Activated naive CD8-positive, alpha-beta T cell treated with anti-CD3 and anti-CD28 coated beads for 36 hours (primary cell): ENCODE results near the gene TTBK2. TPM values are rescaled to one million over a fixed set of nuclear protein-coding genes. Genes with fewer than 3 reads are reported as not detected.

Source experiments
- DNase-seq: peaks from one replicate; pipeline ENCODE4 v3.0.0; 2021
- H3K27ac Mint-ChIP-seq: one replicate; pipeline ENCODE4 v1.8.0; 2022; ENCODE audit warnings: mild to moderate bottlenecking, moderate library complexity, mixed read lengths
- H3K27me3 Mint-ChIP-seq: one replicate; pipeline ENCODE4 v1.8.0; 2022; ENCODE audit warnings: mild to moderate bottlenecking, mixed read lengths
- H3K36me3 Mint-ChIP-seq: one replicate; pipeline ENCODE4 v1.8.0; 2021; ENCODE audit warnings: mild to moderate bottlenecking, mixed read lengths
- H3K4me1 Mint-ChIP-seq: one replicate; pipeline ENCODE4 v1.8.0; 2021; ENCODE audit warnings: mixed read lengths
- H3K4me3 Mint-ChIP-seq: one replicate; pipeline ENCODE4 v1.8.0; 2022; ENCODE audit warnings: mild to moderate bottlenecking, moderate library complexity, mixed read lengths
- H3K9me3 Mint-ChIP-seq: one replicate; pipeline ENCODE4 v1.8.0; 2022; ENCODE audit warnings: mixed read lengths
- total RNA-seq, 2 experiments: library from RNA; stranded (reverse); gene quantifications; one replicate each; pipeline ENCODE4 v1.2.3, GENCODE V29; 2021

Gene TTBK2
- total RNA-seq, 2 experiments from 2014 or later, result 6.9 to 7.9 TPM

- H3K4me3 Mint-ChIP-seq, result no peak overlapping the region
- peaks cover 6% of the 10 kb centered on the region for H3K4me1 Mint-ChIP-seq
- DNase-seq, result no peak
Observed at GRCh38 chr15:42868683-42869082, 51.9 kb downstream of the TTBK2 start.

GRCh38 chr15:42863572-42864239 lies 56.9 kb downstream of the TTBK2 start:
- H3K9me3 Mint-ChIP-seq, result no peaks in the 10 kb centered on the region
- H3K27ac Mint-ChIP-seq, result no peak overlapping the region
- H3K4me3 Mint-ChIP-seq, result no peak overlapping the region
- DNase-seq, result no peak
- H3K36me3 Mint-ChIP-seq, result peaks cover 31% of the 10 kb centered on the region
- H3K4me1 Mint-ChIP-seq, result peaks cover 5% of the 10 kb centered on the region
- no peaks in the 10 kb centered on the region for H3K27me3 Mint-ChIP-seq

More at GRCh38 chr15:42868683-42869082, 51.9 kb downstream of the TTBK2 start:
- peaks cover 12% of the 10 kb centered on the region for H3K36me3 Mint-ChIP-seq
- no peaks in the 10 kb centered on the region for H3K27me3 Mint-ChIP-seq
- no peak overlapping the region for H3K27ac Mint-ChIP-seq
- no peaks in the 10 kb centered on the region for H3K9me3 Mint-ChIP-seq

GRCh38 chr15:42858999-42859789 lies 61.4 kb downstream of the TTBK2 start:
- Mint-ChIP-seq H3K27me3 (no peaks in the 10 kb centered on the region), H3K27ac (no peak overlapping the region), H3K4me1 (peaks cover 3% of the 10 kb centered on the region), H3K4me3 (no peak overlapping the region), H3K9me3 (no peaks in the 10 kb centered on the region), H3K36me3 (peaks cover 31% of the 10 kb centered on the region)
- no peak for DNase-seq

GRCh38 chr15:42858540-42858939 lies 62.0 kb downstream of the TTBK2 start:
- DNase-seq, result no peak
- H3K36me3 Mint-ChIP-seq, result peaks cover 32% of the 10 kb centered on the region
- peaks cover 3% of the 10 kb centered on the region for H3K4me1 Mint-ChIP-seq
- H3K4me3 Mint-ChIP-seq, result no peak overlapping the region
- H3K27ac Mint-ChIP-seq, result no peak overlapping the region
- no peaks in the 10 kb centered on the region for H3K9me3 Mint-ChIP-seq
- no peaks in the 10 kb centered on the region for H3K27me3 Mint-ChIP-seq

GRCh38 chr15:42854576-42854975 lies 66.0 kb downstream of the TTBK2 start:
- H3K9me3 Mint-ChIP-seq, result no peaks in the 10 kb centered on the region
- no peak overlapping the region for H3K27ac Mint-ChIP-seq
- DNase-seq, result no peak
- H3K4me1 Mint-ChIP-seq, result no peaks in the 10 kb centered on the region
- H3K27me3 Mint-ChIP-seq, result no peaks in the 10 kb centered on the region
- peaks cover 12% of the 10 kb centered on the region for H3K36me3 Mint-ChIP-seq
- no peak overlapping the region for H3K4me3 Mint-ChIP-seq

- no peaks in the 10 kb centered on the region for H3K4me1 Mint-ChIP-seq
- no peak for DNase-seq
- H3K4me3 Mint-ChIP-seq, result no peak overlapping the region
- H3K27me3 Mint-ChIP-seq, result no peaks in the 10 kb centered on the region
- no peaks in the 10 kb centered on the region for H3K9me3 Mint-ChIP-seq
- no peak overlapping the region for H3K27ac Mint-ChIP-seq
- peaks cover 2% of the 10 kb centered on the region for H3K36me3 Mint-ChIP-seq
Observed at GRCh38 chr15:42849836-42850235, 70.7 kb downstream of the TTBK2 start.

- no peak overlapping the region for H3K27ac Mint-ChIP-seq
- H3K4me3 Mint-ChIP-seq, result no peak overlapping the region
- no peaks in the 10 kb centered on the region for H3K27me3 Mint-ChIP-seq
- no peaks in the 10 kb centered on the region for H3K9me3 Mint-ChIP-seq
- H3K36me3 Mint-ChIP-seq, result peaks cover 7% of the 10 kb centered on the region
- no peaks in the 10 kb centered on the region for H3K4me1 Mint-ChIP-seq
- DNase-seq, result no peak
Observed at GRCh38 chr15:42848846-42849245, 71.7 kb downstream of the TTBK2 start.

GRCh38 chr15:42846647-42847046 lies 73.9 kb downstream of the TTBK2 start:
- Mint-ChIP-seq H3K4me3 (no peak overlapping the region), H3K4me1 (no peaks in the 10 kb centered on the region), H3K27me3 (no peaks in the 10 kb centered on the region), H3K9me3 (no peaks in the 10 kb centered on the region), H3K36me3 (peaks cover 6% of the 10 kb centered on the region), H3K27ac (no peak overlapping the region)
- DNase-seq, result no peak

- Mint-ChIP-seq H3K36me3 (peaks cover 6% of the 10 kb centered on the region), H3K27me3 (no peaks in the 10 kb centered on the region), H3K9me3 (no peaks in the 10 kb centered on the region), H3K4me1 (no peaks in the 10 kb centered on the region), H3K4me3 (no peak overlapping the region), H3K27ac (no peak overlapping the region)
- DNase-seq, result no peak
Observed at GRCh38 chr15:42845581-42845980, 75.0 kb downstream of the TTBK2 start.

GRCh38 chr15:42843699-42844098 lies 76.9 kb downstream of the TTBK2 start:
- H3K36me3 Mint-ChIP-seq, result peaks cover 10% of the 10 kb centered on the region
- H3K4me1 Mint-ChIP-seq, result no peaks in the 10 kb centered on the region
- DNase-seq, result no peak
- H3K27me3 Mint-ChIP-seq, result no peaks in the 10 kb centered on the region
- H3K4me3 Mint-ChIP-seq, result no peak overlapping the region
- H3K27ac Mint-ChIP-seq, result no peak overlapping the region
- H3K9me3 Mint-ChIP-seq, result no peaks in the 10 kb centered on the region

- Mint-ChIP-seq H3K4me1 (no peaks in the 10 kb centered on the region), H3K27me3 (no peaks in the 10 kb centered on the region), H3K36me3 (peaks cover 6% of the 10 kb centered on the region), H3K27ac (no peak overlapping the region), H3K9me3 (no peaks in the 10 kb centered on the region), H3K4me3 (no peak overlapping the region)
- no peak for DNase-seq
Observed at GRCh38 chr15:42836251-42836650, 84.3 kb downstream of the TTBK2 start.

- Mint-ChIP-seq H3K27ac (no peak overlapping the region), H3K27me3 (no peaks in the 10 kb centered on the region), H3K36me3 (peaks cover 2% of the 10 kb centered on the region), H3K4me1 (no peaks in the 10 kb centered on the region), H3K4me3 (no peak overlapping the region), H3K9me3 (no peaks in the 10 kb centered on the region)
- no peak for DNase-seq
Observed at GRCh38 chr15:42832576-42832975, 88.0 kb downstream of the TTBK2 start.

GRCh38 chr15:42826251-42826890 lies 94.2 kb downstream of the TTBK2 start:
- Mint-ChIP-seq H3K4me3 (no peak overlapping the region), H3K27ac (no peak overlapping the region), H3K36me3 (peaks cover 3% of the 10 kb centered on the region), H3K27me3 (no peaks in the 10 kb centered on the region), H3K9me3 (no peaks in the 10 kb centered on the region), H3K4me1 (no peaks in the 10 kb centered on the region)
- DNase-seq, result no peak

- H3K27ac Mint-ChIP-seq, result no peak overlapping the region
- no peaks in the 10 kb centered on the region for H3K4me1 Mint-ChIP-seq
- H3K9me3 Mint-ChIP-seq, result no peaks in the 10 kb centered on the region
- no peak for DNase-seq
- H3K36me3 Mint-ChIP-seq, result peaks cover 3% of the 10 kb centered on the region
- no peak overlapping the region for H3K4me3 Mint-ChIP-seq
- H3K27me3 Mint-ChIP-seq, result no peaks in the 10 kb centered on the region
Observed at GRCh38 chr15:42825599-42825998, 95.0 kb downstream of the TTBK2 start.

- Mint-ChIP-seq H3K9me3 (no peaks in the 10 kb centered on the region), H3K4me3 (no peak overlapping the region), H3K27me3 (no peaks in the 10 kb centered on the region), H3K27ac (no peak overlapping the region), H3K4me1 (no peaks in the 10 kb centered on the region), H3K36me3 (peaks cover 3% of the 10 kb centered on the region)
- DNase-seq, result no peak
Observed at GRCh38 chr15:42820811-42821210, 99.8 kb downstream of the TTBK2 start.
